Stimulated activated CD4-positive, alpha-beta T cell treated with anti-CD3 and anti-CD28 coated beads, TNF-alpha, amount 100 ng/mL, for 1 hour (primary cell): ENCODE measurements around the gene CSNK1G1.
"Not testable (repeated sequence)": the region's sequence is repeated elsewhere in the genome, so short reads cannot be mapped to it uniquely, and the experiment has no call there.

ENCODE experiments used
- DNase-seq, 3 donors: peaks; one replicate each; pipeline ENCODE4 v3.0.0-alpha.2; 2020; ENCODE audit warnings: low read depth in 3 of 3, low spot score in 1 of 3

Gene CSNK1G1

GRCh38 chr15:64351265-64351664 lies 4.7 kb downstream of the CSNK1G1 start:
- no peak for DNase-seq

GRCh38 chr15:64349375-64349774 lies 6.6 kb downstream of the CSNK1G1 start:
- no peak for DNase-seq

- no peak for DNase-seq
Measured at GRCh38 chr15:64348455-64348854, 7.5 kb downstream of the CSNK1G1 start.

- not testable (repeated sequence) for DNase-seq
Measured at GRCh38 chr15:64346242-64346641, 9.7 kb downstream of the CSNK1G1 start.

GRCh38 chr15:64344651-64345294 lies 11.2 kb downstream of the CSNK1G1 start:
- DNase-seq, result no peak

- no peak for DNase-seq
Measured at GRCh38 chr15:64343841-64344240, 12.1 kb downstream of the CSNK1G1 start.

GRCh38 chr15:64343222-64343621 lies 12.8 kb downstream of the CSNK1G1 start:
- no peak for DNase-seq

GRCh38 chr15:64341961-64342360 lies 14.0 kb downstream of the CSNK1G1 start:
- DNase-seq, result no peak

- no peak for DNase-seq
Measured at GRCh38 chr15:64340355-64340754, 15.6 kb downstream of the CSNK1G1 start.

- DNase-seq, result no peak
Measured at GRCh38 chr15:64337761-64338160, 18.2 kb downstream of the CSNK1G1 start.

GRCh38 chr15:64333986-64334929 lies 21.7 kb downstream of the CSNK1G1 start:
- DNase-seq, result peak in 1 of 3 donors; percentile 3

- no peak for DNase-seq
Measured at GRCh38 chr15:64333516-64333915, 22.5 kb downstream of the CSNK1G1 start.

- DNase-seq, result not testable (repeated sequence)
Measured at GRCh38 chr15:64331668-64332067, 24.3 kb downstream of the CSNK1G1 start.

- not testable (repeated sequence) for DNase-seq
Measured at GRCh38 chr15:64326975-64327374, 29.0 kb downstream of the CSNK1G1 start.

- DNase-seq, result not testable (repeated sequence)
Measured at GRCh38 chr15:64326458-64326857, 29.5 kb downstream of the CSNK1G1 start.

- no peak for DNase-seq
Measured at GRCh38 chr15:64324165-64324877, 31.7 kb downstream of the CSNK1G1 start.

- DNase-seq, result no peak
Measured at GRCh38 chr15:64315216-64315615, 40.8 kb downstream of the CSNK1G1 start.

- DNase-seq, result no peak
Measured at GRCh38 chr15:64314456-64314855, 41.5 kb downstream of the CSNK1G1 start.

- DNase-seq, result no peak
Measured at GRCh38 chr15:64311566-64311965, 44.4 kb downstream of the CSNK1G1 start.

- DNase-seq, result no peak
Measured at GRCh38 chr15:64310036-64310435, 45.9 kb downstream of the CSNK1G1 start.

GRCh38 chr15:64305261-64305660 lies 50.7 kb downstream of the CSNK1G1 start:
- DNase-seq, result no peak

- DNase-seq, result no peak
Measured at GRCh38 chr15:64289550-64289949, 66.4 kb downstream of the CSNK1G1 start.
